CD14-positive monocyte (primary cell): ENCODE measurements around the gene ZXDB. TPM values are rescaled to one million over a fixed set of nuclear protein-coding genes. Genes with fewer than 3 reads are reported as not detected.
"Not testable (repeated sequence)": the region's sequence is repeated elsewhere in the genome, so short reads cannot be mapped to it uniquely, and the experiment has no call there.

Experiments used
- DNase-seq, 3 donors: peaks; one replicate each; pipeline ENCODE4 v3.0.0-alpha.2; 2011 to 2022
- H2AFZ ChIP-seq: 2 replicates; pipeline ENCODE4 v1.6.0; 2012; ENCODE audit warnings: mild to moderate bottlenecking, low read depth, low read length, inconsistent platforms; ENCODE audit not compliant: insufficient read depth, poor library complexity, severe bottlenecking
- H3K27ac ChIP-seq, 2 donors: 1 replicate in 1 of 2; 2 replicates in 1 of 2; pipeline ENCODE4 v1.5.1; 2012 to 2013; ENCODE audit warnings: low read length in 2 of 2, control low read depth in 1 of 2, inconsistent platforms in 1 of 2, low read depth in 1 of 2, mild to moderate bottlenecking in 1 of 2
- H3K27me3 ChIP-seq, 2 donors: one replicate each; pipeline versions ENCODE4 v1.6.0 to v1.6.1; 2011 to 2013; ENCODE audit warnings: low read length in 2 of 2; ENCODE audit not compliant: control insufficient read depth in 2 of 2, insufficient read depth in 2 of 2
- H3K36me3 ChIP-seq, 2 donors: replicated peaks in 1 of 2; 1 replicate in 1 of 2; 2 replicates in 1 of 2; pipeline versions ENCODE4 v1.5.1 to v1.6.1; 2012 to 2013; ENCODE audit warnings: low read length in 2 of 2, control low read depth in 1 of 2, inconsistent platforms in 1 of 2, mild to moderate bottlenecking in 1 of 2; ENCODE audit not compliant: insufficient read depth in 2 of 2, control insufficient read depth in 1 of 2
- H3K4me1 ChIP-seq, 2 donors: 1 replicate in 1 of 2; 2 replicates in 1 of 2; pipeline versions ENCODE4 v1.5.1 to v1.6.1; 2012 to 2013; ENCODE audit warnings: low read length in 2 of 2, control low read depth in 1 of 2, inconsistent platforms in 1 of 2, mild to moderate bottlenecking in 1 of 2, moderate library complexity in 1 of 2; ENCODE audit not compliant: insufficient read depth in 2 of 2, control insufficient read depth in 1 of 2
- H3K4me2 ChIP-seq: replicated peaks from 2 replicates; pipeline ENCODE3; 2012; ENCODE audit warnings: low read length, moderate library complexity, mild to moderate bottlenecking; ENCODE audit not compliant: poor library complexity, severe bottlenecking; ENCODE audit errors: extremely low read depth
- H3K4me3 ChIP-seq, 3 experiments: fragments of 200-600 bp in 1 of 3; sonication (generic) in 1 of 3; replicated peaks in 1 of 3; 1 replicate in 2 of 3; 2 replicates in 1 of 3; pipeline ENCODE4 v1.5.1; 2011 to 2013; ENCODE audit warnings: low read length in 3 of 3, mild to moderate bottlenecking in 3 of 3, control low read depth in 2 of 3, low read depth in 2 of 3, inconsistent platforms in 1 of 3, moderate library complexity in 1 of 3
- H3K79me2 ChIP-seq: 2 replicates; pipeline ENCODE4 v1.6.0; 2012; ENCODE audit warnings: mild to moderate bottlenecking, control low read depth, inconsistent platforms, low read length, moderate library complexity; ENCODE audit not compliant: insufficient read depth
- H3K9ac ChIP-seq: 2 replicates; pipeline ENCODE4 v1.6.0; 2017; ENCODE audit warnings: low read length, mild to moderate bottlenecking; ENCODE audit not compliant: insufficient read depth, poor library complexity, severe bottlenecking
- H3K9me3 ChIP-seq, 2 donors: replicated peaks in 1 of 2; 1 replicate in 1 of 2; 2 replicates in 1 of 2; pipeline versions ENCODE4 v1.5.1 to v1.6.1; 2012 to 2013; ENCODE audit warnings: low read length in 2 of 2, control low read depth in 1 of 2; ENCODE audit not compliant: control insufficient read depth in 1 of 2, insufficient read depth in 1 of 2
- H4K20me1 ChIP-seq: 2 replicates; pipeline ENCODE4 v1.6.0; 2012; ENCODE audit warnings: mild to moderate bottlenecking, low read length, control low read depth, moderate library complexity; ENCODE audit not compliant: insufficient read depth
- H3K27ac Mint-ChIP-seq, 7 donors: one replicate each; pipeline ENCODE4 v1.8.0; 2020; ENCODE audit warnings: mild to moderate bottlenecking in 7 of 7, mixed read lengths in 7 of 7, moderate library complexity in 6 of 7, inconsistent platforms in 2 of 7
- H3K27me3 Mint-ChIP-seq, 3 donors: one replicate each; pipeline ENCODE4 v1.8.0; 2021 to 2022; ENCODE audit warnings: low read depth in 3 of 3, mild to moderate bottlenecking in 3 of 3, mixed read lengths in 3 of 3, moderate library complexity in 3 of 3, inconsistent platforms in 1 of 3
- H3K36me3 Mint-ChIP-seq, 2 donors: one replicate each; pipeline ENCODE4 v1.8.0; 2020; ENCODE audit warnings: mixed read lengths in 2 of 2, inconsistent platforms in 1 of 2, mild to moderate bottlenecking in 1 of 2
- H3K4me1 Mint-ChIP-seq: one replicate; pipeline ENCODE4 v1.8.0; 2020; ENCODE audit warnings: mild to moderate bottlenecking, mixed read lengths
- H3K4me3 Mint-ChIP-seq, 2 donors: one replicate each; pipeline ENCODE4 v1.8.0; 2020; ENCODE audit warnings: mild to moderate bottlenecking in 2 of 2, mixed read lengths in 2 of 2, moderate library complexity in 1 of 2
- H3K9me3 Mint-ChIP-seq, 7 donors: one replicate each; pipeline ENCODE4 v1.8.0; 2020 to 2022; ENCODE audit warnings: mixed read lengths in 7 of 7, mild to moderate bottlenecking in 6 of 7, moderate library complexity in 6 of 7, inconsistent platforms in 2 of 7
- CTCF ChIP-seq: fragments of 200-600 bp; IDR thresholded peaks from one replicate; pipeline ENCODE4 v1.8.0; 2022; ENCODE audit warnings: antibody characterized with exemption, mild to moderate bottlenecking
- WGBS: methylation state at CpG from one replicate; pipeline ENCODE4 v1.1.5; 2013; ENCODE audit warnings: missing lambda C conversion rate; ENCODE audit not compliant: insufficient coverage; 5-methylcytosine and 5-hydroxymethylcytosine counted together
- intact Hi-C, 2 donors: fragments of 100-400 bp; cut with micrococcal nuclease; formaldehyde crosslinking; loops; one replicate each; pipeline versions ENCODE4 v1.15.0 to v1.15.1; 2023
- polyA plus RNA-seq, 3 donors: library from polyadenylated mRNA; depleted of rRNA in 1 of 3; unstranded in 2 of 3; stranded (reverse) in 1 of 3; fragments of 300-500 nt in 2 of 3; fragments of >200 nt in 1 of 3; fragmentation: Illumina TruSeq in 2 of 3; gene quantifications; 1 replicate in 2 of 3; 2 replicates in 1 of 3; pipeline ENCODE4 v1.2.3, GENCODE V29; 2012 to 2021

Gene ZXDB
- polyA plus RNA-seq, 3 donors = 0.96 to 3.2 (median 1.4) TPM

GRCh38 chrX:57607295-57608187 is 15.7 kb downstream of the ZXDB start:
- H3K27me3 Mint-ChIP-seq = peaks cover 0 to 3% (median 2%) of the 10 kb centered on the region in 3 donors
- DNase-seq = no peak
- TF ChIP-seq CTCF = no peak
- Histone ChIP-seq H3K27me3 (no peaks in the 10 kb centered on the region), H3K9ac (no peak overlapping the region), H3K27ac (no peak overlapping the region), H2AFZ (no peak overlapping the region), H4K20me1 (no peaks in the 10 kb centered on the region), H3K79me2 (no peaks in the 10 kb centered on the region), H3K4me1 (no peaks in the 10 kb centered on the region), H3K36me3 (no peaks in the 10 kb centered on the region), H3K4me3 (no peak overlapping the region), H3K9me3 (peaks cover 0 to 5% of the 10 kb centered on the region in 2 donors), H3K4me2 (no peak overlapping the region)
- no peak overlapping the region for H3K27ac Mint-ChIP-seq
- intact Hi-C loops = no loop called here
- WGBS = 100% methylated on average over 4 of the region's 18 CpGs
- peaks cover 4 to 16% (median 12%) of the 10 kb centered on the region in 7 donors for H3K9me3 Mint-ChIP-seq
- H3K4me1 Mint-ChIP-seq = no peaks in the 10 kb centered on the region
- H3K36me3 Mint-ChIP-seq = no peaks in the 10 kb centered on the region
- H3K4me3 Mint-ChIP-seq = no peak overlapping the region

GRCh38 chrX:57613351-57613750 is 21.5 kb downstream of the ZXDB start:
- H4K20me1 ChIP-seq, H3K27ac ChIP-seq, H3K36me3 Mint-ChIP-seq, H3K4me3 ChIP-seq, H3K27ac Mint-ChIP-seq, H3K4me2 ChIP-seq, H3K4me1 ChIP-seq, H3K9ac ChIP-seq, H3K9me3 ChIP-seq, H3K79me2 ChIP-seq, H3K4me3 Mint-ChIP-seq, intact Hi-C loops, H3K27me3 Mint-ChIP-seq, H2AFZ ChIP-seq, H3K4me1 Mint-ChIP-seq, DNase-seq, H3K36me3 ChIP-seq, H3K27me3 ChIP-seq: not testable (repeated sequence)
- H3K9me3 Mint-ChIP-seq = peaks cover 5 to 23% (median 20%) of the 10 kb centered on the region in 7 donors
- WGBS = no CpG with 5 or more reads among the region's 1 CpG

GRCh38 chrX:57629438-57629837 is 37.6 kb downstream of the ZXDB start:
- H3K4me3 ChIP-seq, H3K4me1 ChIP-seq, H3K36me3 ChIP-seq, H3K4me1 Mint-ChIP-seq, H3K9ac ChIP-seq, H3K27ac ChIP-seq, H3K27me3 ChIP-seq, H3K4me3 Mint-ChIP-seq, H3K36me3 Mint-ChIP-seq, DNase-seq, H3K9me3 ChIP-seq, H3K4me2 ChIP-seq, H3K27me3 Mint-ChIP-seq, H2AFZ ChIP-seq, H4K20me1 ChIP-seq, H3K79me2 ChIP-seq, intact Hi-C loops: not testable (repeated sequence)
- WGBS = 95% methylated on average over 17 of the region's 20 CpGs
- peaks cover 10 to 28% (median 25%) of the 10 kb centered on the region in 7 donors for H3K9me3 Mint-ChIP-seq
- peak overlapping the region in 2 of 7 donors; percentile 17 to 48 for H3K27ac Mint-ChIP-seq
